Uterus (tissue), 2 donors: Measurements from ENCODE around the gene NDUFB10.

Experiments
- POLR2A ChIP-seq, 2 donors: fragments of 450-650 bp; IDR thresholded peaks; one replicate each; pipeline ENCODE4 v1.6.1; 2016; ENCODE audit warnings: antibody characterized with exemption in 2 of 2, mild to moderate bottlenecking in 1 of 2, moderate library complexity in 1 of 2
- TF ChIP-seq, protein P1 (sequence below), 4 experiments: fragments of 200-600 bp in 2 of 4; fragments of 450-650 bp in 2 of 4; sonication (generic) in 2 of 4; IDR thresholded peaks; one replicate each; pipeline ENCODE4 v1.5.1; 2016 to 2019; ENCODE audit warnings: antibody characterized with exemption in 4 of 4, mild to moderate bottlenecking in 2 of 4, moderate library complexity in 1 of 4

DNA sequence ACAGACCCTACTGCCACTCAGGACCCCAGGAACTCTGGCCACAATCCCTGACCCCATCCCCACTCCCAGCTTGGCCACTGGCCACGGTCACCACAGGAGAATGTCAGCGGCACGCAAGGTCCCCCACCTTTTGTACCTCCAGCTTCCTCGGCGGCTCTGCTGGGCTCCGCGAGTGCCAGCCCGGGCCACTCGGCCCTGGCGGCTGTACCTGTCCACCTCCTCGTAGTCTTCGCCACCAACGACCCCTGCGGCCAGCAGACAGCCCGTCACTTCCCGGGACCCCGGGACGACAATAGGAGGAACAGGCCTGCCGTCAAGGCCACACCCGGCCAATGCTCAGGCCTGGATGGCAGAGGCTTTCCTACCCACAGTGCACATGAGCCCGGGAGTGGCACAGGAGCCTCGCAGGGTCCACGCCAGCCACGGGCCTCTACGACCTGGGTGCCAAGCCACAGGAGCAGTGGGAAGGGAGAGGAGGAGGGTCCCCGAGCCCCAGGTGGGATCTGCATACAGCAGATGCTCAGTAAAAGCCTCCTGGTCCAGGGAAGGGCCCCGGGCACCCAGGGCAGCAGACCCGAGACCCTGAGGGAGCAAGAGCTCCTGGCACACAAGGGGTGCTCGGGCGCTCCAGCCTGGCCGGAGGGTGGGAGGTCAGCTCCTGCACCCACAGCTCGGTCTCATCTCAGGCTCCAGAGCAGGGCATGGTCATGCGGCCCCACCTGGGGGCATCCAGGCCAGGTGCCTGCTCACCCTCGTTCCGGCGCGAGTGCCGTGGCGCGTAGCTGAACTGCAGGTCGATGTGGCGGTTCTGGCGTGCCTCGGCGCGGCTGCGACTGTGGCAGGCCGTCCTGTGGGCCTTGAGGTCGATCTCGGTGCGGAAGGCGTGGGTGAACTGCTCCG lies 42.4 kb downstream of the NDUFB10 start:
- TF ChIP-seq, protein P1, sequence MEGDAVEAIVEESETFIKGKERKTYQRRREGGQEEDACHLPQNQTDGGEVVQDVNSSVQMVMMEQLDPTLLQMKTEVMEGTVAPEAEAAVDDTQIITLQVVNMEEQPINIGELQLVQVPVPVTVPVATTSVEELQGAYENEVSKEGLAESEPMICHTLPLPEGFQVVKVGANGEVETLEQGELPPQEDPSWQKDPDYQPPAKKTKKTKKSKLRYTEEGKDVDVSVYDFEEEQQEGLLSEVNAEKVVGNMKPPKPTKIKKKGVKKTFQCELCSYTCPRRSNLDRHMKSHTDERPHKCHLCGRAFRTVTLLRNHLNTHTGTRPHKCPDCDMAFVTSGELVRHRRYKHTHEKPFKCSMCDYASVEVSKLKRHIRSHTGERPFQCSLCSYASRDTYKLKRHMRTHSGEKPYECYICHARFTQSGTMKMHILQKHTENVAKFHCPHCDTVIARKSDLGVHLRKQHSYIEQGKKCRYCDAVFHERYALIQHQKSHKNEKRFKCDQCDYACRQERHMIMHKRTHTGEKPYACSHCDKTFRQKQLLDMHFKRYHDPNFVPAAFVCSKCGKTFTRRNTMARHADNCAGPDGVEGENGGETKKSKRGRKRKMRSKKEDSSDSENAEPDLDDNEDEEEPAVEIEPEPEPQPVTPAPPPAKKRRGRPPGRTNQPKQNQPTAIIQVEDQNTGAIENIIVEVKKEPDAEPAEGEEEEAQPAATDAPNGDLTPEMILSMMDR (IDR thresholded peaks at IDR 0.05), result no peak
- no peak for TF ChIP-seq POLR2A (IDR thresholded peaks at IDR 0.05)
